ENCODE measurements around the gene SIVA1.

Gene SIVA1

GRCh38 chr14:104767634-104767918 is 14.6 kb downstream of the SIVA1 start:
- no peak overlapping the region for H3K27ac ChIP-seq (ENCODE audit: insufficient read depth in 1 of 2, low read depth in 1 of 2, low read length in 2 of 2, poor library complexity in 1 of 2, severe bottlenecking in 2 of 2)
- H3K9me3 ChIP-seq (ENCODE audit: control extremely low read depth in 1 of 5, control insufficient read depth in 4 of 5, insufficient read depth in 2 of 5, low read depth in 1 of 5, low read length in 4 of 5), result peaks cover 0 to 16% (median 8%) of the 10 kb centered on the region in 5 experiments
- WGBS (ENCODE audit: insufficient coverage), result 93% methylated on average over 5 of the region's 5 CpGs
- no peak overlapping the region for H3K4me3 ChIP-seq (ENCODE audit: control insufficient read depth in 1 of 7, extremely low read depth in 1 of 7, insufficient read depth in 4 of 7, low read depth in 2 of 7, low read length in 6 of 7)
- H3K36me3 ChIP-seq (ENCODE audit: control insufficient read depth in 4 of 4, insufficient read depth in 4 of 4, low read length in 3 of 4), result peaks cover 3 to 33% (median 28%) of the 10 kb centered on the region in 4 experiments
- H3K4me1 ChIP-seq (ENCODE audit: control extremely low read depth in 1 of 4, control insufficient read depth in 4 of 4, insufficient read depth in 4 of 4, low read length in 3 of 4), result peaks cover 0 to 8% (median 4%) of the 10 kb centered on the region in 4 experiments
- H3K27me3 ChIP-seq (replicated peaks in 2 of 5; ENCODE audit: control insufficient read depth in 4 of 5, insufficient read depth in 5 of 5, low read length in 4 of 5), result no peaks in the 10 kb centered on the region
- ChIA-PET CTCF (interaction anchor here (1.0 to 5.2 kb wide), 8 partner anchors 14 to 165 kb away, joined by 3 to 30 read pairs (median 4); no protein-coding TSS in a partner anchor), POLR2A (no interaction called here)
- DNase-seq, result no peak

GRCh38 chr14:104768437-104769323 is 15.7 kb downstream of the SIVA1 start:
- CTCF ChIA-PET, result interaction anchor here (0.6 to 5.2 kb wide), 28 partner anchors 8 to 1647 kb away, joined by 3 to 30 read pairs (median 4); partner anchors contain the start of gene SIVA1
- no peak overlapping the region for H3K27ac ChIP-seq (ENCODE audit: insufficient read depth in 1 of 2, low read depth in 1 of 2, low read length in 2 of 2, poor library complexity in 1 of 2, severe bottlenecking in 2 of 2)

GRCh38 chr14:104769324-104770071 is 16.6 kb downstream of the SIVA1 start:
- H3K4me1 ChIP-seq (ENCODE audit: control extremely low read depth in 1 of 4, control insufficient read depth in 4 of 4, insufficient read depth in 4 of 4, low read length in 3 of 4), result peaks cover 0 to 8% (median 4%) of the 10 kb centered on the region in 4 experiments
- H3K36me3 ChIP-seq (ENCODE audit: control insufficient read depth in 4 of 4, insufficient read depth in 4 of 4, low read length in 3 of 4), result peaks cover 3 to 51% (median 37%) of the 10 kb centered on the region in 4 experiments
- WGBS (ENCODE audit: insufficient coverage), result 90% methylated on average over 15 of the region's 18 CpGs
- no peak overlapping the region for H3K4me3 ChIP-seq (ENCODE audit: control insufficient read depth in 1 of 7, extremely low read depth in 1 of 7, insufficient read depth in 4 of 7, low read depth in 2 of 7, low read length in 6 of 7)
- CTCF ChIA-PET, result interaction anchor here (0.9 to 5.2 kb wide), 21 partner anchors 12 to 165 kb away, joined by 3 to 30 read pairs (median 5); no protein-coding TSS in a partner anchor
- no peak for DNase-seq
- POLR2A ChIA-PET, result interaction anchor here (0.6 to 0.7 kb wide), 2 partner anchors 28 to 219 kb away, joined by 3 read pairs; no protein-coding TSS in a partner anchor
- no peak overlapping the region for H3K27ac ChIP-seq (ENCODE audit: insufficient read depth in 1 of 2, low read depth in 1 of 2, low read length in 2 of 2, poor library complexity in 1 of 2, severe bottlenecking in 2 of 2)
- peaks cover 0 to 16% (median 8%) of the 10 kb centered on the region in 5 experiments for H3K9me3 ChIP-seq (ENCODE audit: control extremely low read depth in 1 of 5, control insufficient read depth in 4 of 5, insufficient read depth in 2 of 5, low read depth in 1 of 5, low read length in 4 of 5)
- no peaks in the 10 kb centered on the region for H3K27me3 ChIP-seq (replicated peaks in 2 of 5; ENCODE audit: control insufficient read depth in 4 of 5, insufficient read depth in 5 of 5, low read length in 4 of 5)

More at GRCh38 chr14:104768437-104769323, 15.7 kb downstream of the SIVA1 start:
- DNase-seq, result peak; percentile 72 to 86 (median 83)
- 14% methylated on average over 20 of the region's 25 CpGs for whole genome bisulfite sequencing (ENCODE audit: insufficient coverage)
- POLR2A ChIA-PET, result interaction anchor here (0.6 to 0.7 kb wide), 2 partner anchors 29 to 46 kb away, joined by 3 to 4 read pairs; no protein-coding TSS in a partner anchor
- Histone ChIP-seq H3K9me3 (ENCODE audit: control extremely low read depth in 1 of 5, control insufficient read depth in 4 of 5, insufficient read depth in 2 of 5, low read depth in 1 of 5, low read length in 4 of 5) (peaks cover 0 to 16% (median 8%) of the 10 kb centered on the region in 5 experiments), H3K4me1 (ENCODE audit: control extremely low read depth in 1 of 4, control insufficient read depth in 4 of 4, insufficient read depth in 4 of 4, low read length in 3 of 4) (peaks cover 0 to 8% (median 4%) of the 10 kb centered on the region in 4 experiments), H3K27me3 (replicated peaks in 2 of 5; ENCODE audit: control insufficient read depth in 4 of 5, insufficient read depth in 5 of 5, low read length in 4 of 5) (no peaks in the 10 kb centered on the region), H3K36me3 (ENCODE audit: control insufficient read depth in 4 of 4, insufficient read depth in 4 of 4, low read length in 3 of 4) (peaks cover 3 to 44% (median 33%) of the 10 kb centered on the region in 4 experiments), H3K4me3 (ENCODE audit: control insufficient read depth in 1 of 7, extremely low read depth in 1 of 7, insufficient read depth in 4 of 7, low read depth in 2 of 7, low read length in 6 of 7) (no peak overlapping the region)

- Histone ChIP-seq H3K27ac (ENCODE audit: insufficient read depth in 1 of 2, low read depth in 1 of 2, low read length in 2 of 2, poor library complexity in 1 of 2, severe bottlenecking in 2 of 2) (no peak overlapping the region), H3K9me3 (ENCODE audit: control extremely low read depth in 1 of 5, control insufficient read depth in 4 of 5, insufficient read depth in 2 of 5, low read depth in 1 of 5, low read length in 4 of 5) (peaks cover 0 to 16% (median 8%) of the 10 kb centered on the region in 5 experiments), H3K4me1 (ENCODE audit: control extremely low read depth in 1 of 4, control insufficient read depth in 4 of 4, insufficient read depth in 4 of 4, low read length in 3 of 4) (peaks cover 0 to 8% (median 4%) of the 10 kb centered on the region in 4 experiments), H3K4me3 (ENCODE audit: control insufficient read depth in 1 of 7, extremely low read depth in 1 of 7, insufficient read depth in 4 of 7, low read depth in 2 of 7, low read length in 6 of 7) (no peak overlapping the region), H3K36me3 (ENCODE audit: control insufficient read depth in 4 of 4, insufficient read depth in 4 of 4, low read length in 3 of 4) (peaks cover 3 to 57% (median 40%) of the 10 kb centered on the region in 4 experiments), H3K27me3 (replicated peaks in 2 of 5; ENCODE audit: control insufficient read depth in 4 of 5, insufficient read depth in 5 of 5, low read length in 4 of 5) (no peaks in the 10 kb centered on the region)
- no peak for DNase-seq
- POLR2A ChIA-PET, result interaction anchor here (0.6 kb wide), 1 partner anchor 218 kb away, joined by 3 read pairs; no protein-coding TSS in a partner anchor
- whole genome bisulfite sequencing (ENCODE audit: insufficient coverage), result 98% methylated on average over 19 of the region's 24 CpGs
- CTCF ChIA-PET, result interaction anchor here (0.9 to 3.7 kb wide), 10 partner anchors 11 to 274 kb away, joined by 3 to 23 read pairs (median 4); no protein-coding TSS in a partner anchor
Observed at GRCh38 chr14:104770072-104770579, 17.2 kb downstream of the SIVA1 start.

GRCh38 chr14:104770851-104771272 is 17.9 kb downstream of the SIVA1 start:
- peaks cover 0 to 8% (median 4%) of the 10 kb centered on the region in 4 experiments for H3K4me1 ChIP-seq (ENCODE audit: control extremely low read depth in 1 of 4, control insufficient read depth in 4 of 4, insufficient read depth in 4 of 4, low read length in 3 of 4)
- WGBS (ENCODE audit: insufficient coverage), result 90% methylated on average over 4 of the region's 5 CpGs
- H3K27ac ChIP-seq (ENCODE audit: insufficient read depth in 1 of 2, low read depth in 1 of 2, low read length in 2 of 2, poor library complexity in 1 of 2, severe bottlenecking in 2 of 2), result no peak overlapping the region
- no peaks in the 10 kb centered on the region for H3K27me3 ChIP-seq (replicated peaks in 2 of 5; ENCODE audit: control insufficient read depth in 4 of 5, insufficient read depth in 5 of 5, low read length in 4 of 5)
- POLR2A ChIA-PET, result interaction anchor here (0.6 kb wide), 2 partner anchors 149 to 349 kb away, joined by 3 read pairs; no protein-coding TSS in a partner anchor
- CTCF ChIA-PET, result interaction anchor here (0.9 to 3.7 kb wide), 11 partner anchors 10 to 273 kb away, joined by 3 to 23 read pairs (median 4); partner anchors contain the start of gene SIVA1
- no peak overlapping the region for H3K4me3 ChIP-seq (ENCODE audit: control insufficient read depth in 1 of 7, extremely low read depth in 1 of 7, insufficient read depth in 4 of 7, low read depth in 2 of 7, low read length in 6 of 7)
- peak in 2 of 3 donors; percentile 29 to 34 for DNase-seq
- H3K36me3 ChIP-seq (ENCODE audit: control insufficient read depth in 4 of 4, insufficient read depth in 4 of 4, low read length in 3 of 4), result peaks cover 6 to 64% (median 46%) of the 10 kb centered on the region in 4 experiments
- peaks cover 0 to 14% (median 6%) of the 10 kb centered on the region in 5 experiments for H3K9me3 ChIP-seq (ENCODE audit: control extremely low read depth in 1 of 5, control insufficient read depth in 4 of 5, insufficient read depth in 2 of 5, low read depth in 1 of 5, low read length in 4 of 5)

- H3K36me3 ChIP-seq (ENCODE audit: control insufficient read depth in 4 of 4, insufficient read depth in 4 of 4, low read length in 3 of 4), result peaks cover 6 to 68% (median 48%) of the 10 kb centered on the region in 4 experiments
- H3K9me3 ChIP-seq (ENCODE audit: control extremely low read depth in 1 of 5, control insufficient read depth in 4 of 5, insufficient read depth in 2 of 5, low read depth in 1 of 5, low read length in 4 of 5), result peaks cover 0 to 8% (median 6%) of the 10 kb centered on the region in 5 experiments
- ChIA-PET CTCF (interaction anchor here (0.9 to 3.7 kb wide), 10 partner anchors 10 to 272 kb away, joined by 3 to 23 read pairs (median 4); partner anchors contain the start of gene SIVA1), POLR2A (interaction anchor here (0.6 kb wide), 1 partner anchor 149 kb away, joined by 3 read pairs; no protein-coding TSS in a partner anchor)
- H3K27me3 ChIP-seq (replicated peaks in 2 of 5; ENCODE audit: control insufficient read depth in 4 of 5, insufficient read depth in 5 of 5, low read length in 4 of 5), result no peaks in the 10 kb centered on the region
- peaks cover 0 to 8% (median 4%) of the 10 kb centered on the region in 4 experiments for H3K4me1 ChIP-seq (ENCODE audit: control extremely low read depth in 1 of 4, control insufficient read depth in 4 of 4, insufficient read depth in 4 of 4, low read length in 3 of 4)
- H3K27ac ChIP-seq (ENCODE audit: insufficient read depth in 1 of 2, low read depth in 1 of 2, low read length in 2 of 2, poor library complexity in 1 of 2, severe bottlenecking in 2 of 2), result no peak overlapping the region
- no peak for DNase-seq
- no peak overlapping the region for H3K4me3 ChIP-seq (ENCODE audit: control insufficient read depth in 1 of 7, extremely low read depth in 1 of 7, insufficient read depth in 4 of 7, low read depth in 2 of 7, low read length in 6 of 7)
- WGBS (ENCODE audit: insufficient coverage), result 98% methylated on average over 4 of the region's 4 CpGs
Observed at GRCh38 chr14:104771374-104771773, 18.4 kb downstream of the SIVA1 start.

All from common myeloid progenitor, CD34-positive (primary cell).